ENCODE results near the gene ZNF423.

- TF ChIP-seq CTCF (IDR thresholded peaks at IDR 0.05), result no peak
- no peak for TF ChIP-seq POLR2A (IDR thresholded peaks at IDR 0.05)
These were observed 165.1 kb downstream of the ZNF423 start for GRCh38 chr16:49690778-49691177.

All from Peyer's patch (tissue), 4 donors.